ENCODE data around the gene NT5C1A.

GRCh38 chr1:39645411-39646043 lies 26.4 kb downstream of the NT5C1A start:
- TF ChIP-seq CTCF (IDR thresholded peaks at IDR 0.05) (no peak), POLR2A (IDR thresholded peaks at IDR 0.05) (no peak)

Measured in heart left ventricle (tissue), 13 donors.